ENCODE measurements around the gene CCL25.

CCL25 gene

GRCh38 chr19:8109890-8110662 is 57.5 kb downstream of the CCL25 start:
- DNase-seq (ENCODE audit: low read depth in 2 of 2) = no peak

GRCh38 chr19:8110931-8111330 is 58.4 kb downstream of the CCL25 start:
- no peak for DNase-seq (ENCODE audit: low read depth in 2 of 2)

GRCh38 chr19:8111376-8111775 is 58.8 kb downstream of the CCL25 start:
- no peak for DNase-seq (ENCODE audit: low read depth in 2 of 2)

Data from stimulated activated CD8-positive, alpha-beta memory T cell treated with anti-CD3 and anti-CD28 coated beads, Interleukin-15, amount 100 ng/mL, for 4 hours (primary cell).